T-helper 2 cell treated with Interferon-gamma antibody and Interleukin-4, amounts not matched to agents 5 μg/mL and 100 μg/mL, for 36 hours (primary cell): ENCODE data around the gene LZTFL1.

Source experiments
- DNase-seq: peaks from one replicate; pipeline ENCODE4 v3.0.0; 2021; ENCODE audit warnings: low spot score
- H3K27ac Mint-ChIP-seq: one replicate; pipeline ENCODE4 v1.8.0; 2021; ENCODE audit warnings: mild to moderate bottlenecking, mixed read lengths
- H3K27me3 Mint-ChIP-seq: one replicate; pipeline ENCODE4 v1.8.0; 2021; ENCODE audit warnings: low read depth, mixed read lengths
- H3K36me3 Mint-ChIP-seq: one replicate; pipeline ENCODE4 v1.8.0; 2021; ENCODE audit warnings: low read depth, mixed read lengths
- H3K4me1 Mint-ChIP-seq: one replicate; pipeline ENCODE4 v1.8.0; 2021; ENCODE audit warnings: low read depth, mixed read lengths
- H3K4me3 Mint-ChIP-seq: one replicate; pipeline ENCODE4 v1.8.0; 2022; ENCODE audit warnings: mild to moderate bottlenecking, moderate library complexity, mixed read lengths
- H3K9me3 Mint-ChIP-seq: one replicate; pipeline ENCODE4 v1.8.0; 2021; ENCODE audit warnings: mixed read lengths

Gene LZTFL1

GRCh38 chr3:45794177-45794560, 47.8 kb downstream of the LZTFL1 start:
- Mint-ChIP-seq H3K4me3 (no peak overlapping the region), H3K27me3 (peaks cover 75% of the 10 kb centered on the region), H3K9me3 (peaks cover 11% of the 10 kb centered on the region), H3K4me1 (peaks cover 8% of the 10 kb centered on the region), H3K27ac (no peak overlapping the region), H3K36me3 (no peaks in the 10 kb centered on the region)
- no peak for DNase-seq

- Mint-ChIP-seq H3K4me3 (no peak overlapping the region), H3K36me3 (no peaks in the 10 kb centered on the region), H3K27ac (no peak overlapping the region), H3K9me3 (peaks cover 16% of the 10 kb centered on the region), H3K4me1 (peaks cover 8% of the 10 kb centered on the region), H3K27me3 (peaks cover 71% of the 10 kb centered on the region)
- no peak for DNase-seq
Observed at GRCh38 chr3:45793482-45794176, 48.3 kb downstream of the LZTFL1 start.

DNA sequence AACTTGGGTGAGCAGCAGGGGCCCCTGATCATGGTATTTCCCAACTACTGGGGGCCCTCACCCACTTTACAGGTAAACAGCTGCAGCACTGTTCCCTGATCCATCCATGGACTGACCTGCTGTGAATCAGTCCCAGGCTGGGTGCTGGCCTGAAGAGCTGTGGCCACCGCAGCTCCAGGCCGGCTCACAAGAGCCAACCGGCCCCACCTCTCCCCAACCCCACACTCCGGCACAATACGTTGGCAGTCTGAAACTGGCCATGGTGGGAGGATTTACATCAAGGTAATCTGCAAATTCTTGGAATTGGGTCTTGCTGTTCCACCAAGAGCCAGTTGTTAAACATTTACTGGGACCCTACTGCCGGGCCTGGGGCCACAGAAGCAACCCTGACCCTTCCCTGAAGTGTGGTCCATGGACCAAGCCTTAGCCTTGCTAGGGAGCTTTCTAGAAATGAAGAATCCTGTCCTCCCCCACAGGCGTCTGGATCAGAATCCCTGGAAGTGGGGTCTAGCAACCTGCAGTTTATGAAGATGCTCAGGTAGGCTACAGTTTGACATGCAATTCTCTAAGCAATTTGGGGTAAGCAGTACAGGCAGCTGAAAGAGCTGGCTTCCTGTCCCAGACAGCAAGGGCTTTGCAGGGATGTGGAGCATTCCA, 49.3 kb downstream of the LZTFL1 start:
- peaks cover 65% of the 10 kb centered on the region for H3K27me3 Mint-ChIP-seq
- H3K4me3 Mint-ChIP-seq: no peak overlapping the region
- no peak for DNase-seq
- peaks cover 8% of the 10 kb centered on the region for H3K4me1 Mint-ChIP-seq
- peaks cover 16% of the 10 kb centered on the region for H3K9me3 Mint-ChIP-seq
- no peak overlapping the region for H3K27ac Mint-ChIP-seq
- no peaks in the 10 kb centered on the region for H3K36me3 Mint-ChIP-seq

DNA sequence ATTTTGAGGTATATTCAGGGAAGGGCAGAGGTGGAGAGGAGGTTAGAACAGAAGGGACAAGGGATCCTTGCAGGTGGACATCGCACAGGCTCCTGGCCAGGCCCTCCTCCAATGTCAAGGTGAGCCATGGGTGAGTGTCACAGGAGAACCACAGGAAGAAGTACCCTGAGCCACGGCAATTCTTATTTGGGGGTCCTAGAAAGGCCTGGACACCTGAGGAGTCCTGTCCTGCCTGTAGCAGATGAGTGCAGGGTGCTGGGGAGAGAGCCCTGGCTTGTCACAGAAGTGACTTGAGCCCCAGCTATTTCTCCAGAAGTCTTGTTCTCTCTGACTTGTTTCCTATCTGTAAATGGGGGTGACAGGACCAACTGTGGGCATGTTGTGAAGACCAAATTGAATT, 49.9 kb downstream of the LZTFL1 start:
- H3K4me3 Mint-ChIP-seq: no peak overlapping the region
- H3K27me3 Mint-ChIP-seq: peaks cover 65% of the 10 kb centered on the region
- peaks cover 16% of the 10 kb centered on the region for H3K9me3 Mint-ChIP-seq
- peaks cover 8% of the 10 kb centered on the region for H3K4me1 Mint-ChIP-seq
- H3K36me3 Mint-ChIP-seq: no peaks in the 10 kb centered on the region
- H3K27ac Mint-ChIP-seq: no peak overlapping the region
- DNase-seq: no peak

DNA sequence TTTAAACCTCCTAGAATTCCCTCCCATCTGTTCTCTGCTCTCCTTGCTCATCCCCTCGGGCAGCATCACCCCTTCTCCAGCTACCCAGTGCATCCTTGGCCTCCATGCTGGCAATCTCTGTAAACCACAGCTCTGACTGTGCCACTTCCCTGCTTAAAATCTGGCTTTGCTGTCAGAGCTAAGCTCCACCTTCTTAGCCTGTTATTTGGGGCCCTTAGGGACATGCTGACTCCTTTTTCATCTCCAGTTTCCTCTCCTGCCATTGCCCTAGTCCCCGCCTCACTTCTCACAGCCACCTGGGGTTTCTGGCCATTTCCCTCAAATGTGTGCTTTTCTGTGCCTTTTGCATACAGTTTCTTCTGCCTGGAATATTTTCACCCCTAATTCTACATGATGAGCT, 51.3 kb downstream of the LZTFL1 start:
- peaks cover 16% of the 10 kb centered on the region for H3K9me3 Mint-ChIP-seq
- H3K36me3 Mint-ChIP-seq: no peaks in the 10 kb centered on the region
- peaks cover 3% of the 10 kb centered on the region for H3K4me1 Mint-ChIP-seq
- no peak overlapping the region for H3K4me3 Mint-ChIP-seq
- H3K27ac Mint-ChIP-seq: no peak overlapping the region
- H3K27me3 Mint-ChIP-seq: peaks cover 68% of the 10 kb centered on the region
- no peak for DNase-seq

GRCh38 chr3:45789235-45789812, 52.6 kb downstream of the LZTFL1 start:
- DNase-seq: no peak
- no peaks in the 10 kb centered on the region for H3K4me1 Mint-ChIP-seq
- H3K36me3 Mint-ChIP-seq: no peaks in the 10 kb centered on the region
- peaks cover 16% of the 10 kb centered on the region for H3K9me3 Mint-ChIP-seq
- H3K4me3 Mint-ChIP-seq: no peak overlapping the region
- peaks cover 64% of the 10 kb centered on the region for H3K27me3 Mint-ChIP-seq
- H3K27ac Mint-ChIP-seq: no peak overlapping the region

GRCh38 chr3:45787551-45787950, 54.4 kb downstream of the LZTFL1 start:
- Mint-ChIP-seq H3K9me3 (peaks cover 16% of the 10 kb centered on the region), H3K4me1 (no peaks in the 10 kb centered on the region), H3K27me3 (peaks cover 52% of the 10 kb centered on the region), H3K27ac (no peak overlapping the region), H3K4me3 (no peak overlapping the region), H3K36me3 (no peaks in the 10 kb centered on the region)
- no peak for DNase-seq

- DNase-seq: no peak
- H3K4me1 Mint-ChIP-seq: no peaks in the 10 kb centered on the region
- H3K9me3 Mint-ChIP-seq: peaks cover 16% of the 10 kb centered on the region
- peaks cover 52% of the 10 kb centered on the region for H3K27me3 Mint-ChIP-seq
- no peak overlapping the region for H3K4me3 Mint-ChIP-seq
- H3K27ac Mint-ChIP-seq: no peak overlapping the region
- H3K36me3 Mint-ChIP-seq: no peaks in the 10 kb centered on the region
Observed at GRCh38 chr3:45786801-45787495, 55.0 kb downstream of the LZTFL1 start.

GRCh38 chr3:45785605-45786150, 56.2 kb downstream of the LZTFL1 start:
- no peak overlapping the region for H3K4me3 Mint-ChIP-seq
- no peaks in the 10 kb centered on the region for H3K36me3 Mint-ChIP-seq
- H3K27me3 Mint-ChIP-seq: peaks cover 43% of the 10 kb centered on the region
- no peak overlapping the region for H3K27ac Mint-ChIP-seq
- H3K4me1 Mint-ChIP-seq: no peaks in the 10 kb centered on the region
- peaks cover 16% of the 10 kb centered on the region for H3K9me3 Mint-ChIP-seq
- no peak for DNase-seq

DNA sequence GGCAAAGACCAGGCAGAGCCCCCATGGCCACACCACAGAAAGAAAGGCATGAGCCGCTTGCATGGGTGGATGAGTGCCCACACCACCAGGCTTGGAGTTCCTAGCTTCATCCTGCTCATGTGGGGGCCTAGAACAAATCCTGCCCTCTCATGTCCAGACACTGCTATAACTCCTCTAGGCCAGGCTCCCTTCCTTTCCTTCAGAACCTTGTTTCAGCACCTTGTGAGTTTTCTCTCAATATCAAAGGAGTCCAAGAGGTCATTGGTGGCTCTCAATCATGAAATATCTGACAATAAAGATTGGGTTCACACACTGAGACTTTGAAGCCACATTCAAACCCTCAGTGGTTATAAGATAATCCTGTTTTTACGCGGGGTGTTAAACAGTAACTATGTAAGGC, 58.3 kb downstream of the LZTFL1 start:
- no peak for DNase-seq
- Mint-ChIP-seq H3K36me3 (no peaks in the 10 kb centered on the region), H3K27ac (no peak overlapping the region), H3K4me1 (no peaks in the 10 kb centered on the region), H3K4me3 (no peak overlapping the region), H3K27me3 (peaks cover 32% of the 10 kb centered on the region), H3K9me3 (no peaks in the 10 kb centered on the region)

DNA sequence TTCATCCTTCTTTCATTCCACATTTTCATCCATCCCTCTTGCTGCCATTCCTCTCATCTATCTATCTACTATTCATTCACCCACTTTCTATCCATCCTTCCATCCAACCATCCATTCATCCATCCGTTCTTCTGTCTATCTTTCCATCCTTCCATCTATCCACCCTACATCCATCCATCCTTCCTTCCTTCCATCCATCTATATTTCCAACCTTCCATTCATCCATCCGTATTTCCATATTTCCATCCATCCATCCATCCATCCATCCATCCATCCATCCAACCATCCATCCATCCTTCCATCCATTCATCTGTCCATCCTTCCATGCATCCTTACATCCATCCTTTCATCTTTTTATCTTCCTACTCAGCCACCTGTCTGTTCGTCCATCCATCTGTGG, 59.5 kb downstream of the LZTFL1 start:
- H3K27me3 Mint-ChIP-seq: peaks cover 35% of the 10 kb centered on the region
- H3K36me3 Mint-ChIP-seq: no peaks in the 10 kb centered on the region
- no peaks in the 10 kb centered on the region for H3K4me1 Mint-ChIP-seq
- no peak overlapping the region for H3K4me3 Mint-ChIP-seq
- no peaks in the 10 kb centered on the region for H3K9me3 Mint-ChIP-seq
- no peak for DNase-seq
- H3K27ac Mint-ChIP-seq: no peak overlapping the region

- H3K27me3 Mint-ChIP-seq: peaks cover 30% of the 10 kb centered on the region
- H3K9me3 Mint-ChIP-seq: no peaks in the 10 kb centered on the region
- H3K36me3 Mint-ChIP-seq: no peaks in the 10 kb centered on the region
- no peaks in the 10 kb centered on the region for H3K4me1 Mint-ChIP-seq
- DNase-seq: no peak
- no peak overlapping the region for H3K4me3 Mint-ChIP-seq
- H3K27ac Mint-ChIP-seq: no peak overlapping the region
Observed at GRCh38 chr3:45781841-45782240, 60.1 kb downstream of the LZTFL1 start.

DNA sequence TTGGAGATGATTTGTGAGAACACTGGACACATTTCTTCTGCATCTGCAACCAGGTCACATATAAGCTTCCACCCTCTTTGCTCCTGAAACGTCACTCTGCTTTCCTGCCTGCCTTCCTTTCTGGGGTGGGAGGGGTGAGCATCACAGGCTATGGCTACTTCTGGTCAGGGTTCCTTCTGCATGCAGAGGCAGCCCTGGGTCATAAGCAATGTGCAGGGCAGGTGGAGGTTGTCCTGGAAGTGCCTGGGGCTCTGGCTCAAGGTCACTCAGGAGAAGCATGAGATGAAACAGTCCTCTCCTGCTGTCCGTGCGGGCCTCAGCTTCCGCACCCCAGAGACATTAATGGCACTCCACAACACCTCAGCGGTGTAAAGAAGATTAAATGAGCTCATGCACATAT, 60.6 kb downstream of the LZTFL1 start:
- H3K27me3 Mint-ChIP-seq: peaks cover 24% of the 10 kb centered on the region
- no peak overlapping the region for H3K27ac Mint-ChIP-seq
- DNase-seq: no peak
- no peaks in the 10 kb centered on the region for H3K4me1 Mint-ChIP-seq
- no peaks in the 10 kb centered on the region for H3K36me3 Mint-ChIP-seq
- H3K9me3 Mint-ChIP-seq: no peaks in the 10 kb centered on the region
- no peak overlapping the region for H3K4me3 Mint-ChIP-seq
